OCI-LY3 (cell line): ENCODE results near the gene HNRNPUL1.

Experiments
- CTCF ChIP-seq: fragments of 200-600, 300-600 bp; sonication (generic); IDR thresholded peaks from 2 replicates; pipeline ENCODE4 v1.5.1; 2014; ENCODE audit warnings: antibody characterized with exemption, low read length, low read depth
- EZH2phosphoT487 ChIP-seq: fragments of 200-600 bp; shearing (Covaris generic); IDR thresholded peaks from 2 replicates; pipeline ENCODE4 v1.6.1; 2018; ENCODE audit warnings: antibody characterized with exemption, mixed run types, low read depth

- TF ChIP-seq CTCF (no peak), EZH2phosphoT487 (no peak)
Measured at GRCh38 chr19:41330946-41331678, 66.9 kb downstream of the HNRNPUL1 start.
